IMR-90 (cell line): ENCODE data around the gene PMS1. TPM values are rescaled to one million over a fixed set of nuclear protein-coding genes. Genes with fewer than 3 reads are reported as not detected.

Experiments used
- ATAC-seq: fragments of 200-7000 bp; cut with Tn5 transposase; 2 replicates; pipeline ENCODE4 v1.9.1; 2020; ENCODE audit warnings: low read depth, mild to moderate bottlenecking, moderate library complexity
- BruUV-seq: library from RNA; stranded (reverse); fragments of 400-500 nt; replicated peaks from 2 replicates; lab custom pipeline; 2021; lab: Mats Ljungman, UMichigan
- CTCF ChIA-PET: fragments of 300-600 bp; formaldehyde crosslinking; extraction: SDS; loops from one replicate; lab custom pipeline; 2021; ENCODE audit warnings: antibody characterized with exemption; lab: Yijun Ruan, JAX
- POLR2A ChIA-PET: fragments of 300-600 bp; sonication (Branson Sonifier 250); formaldehyde crosslinking; loops from one replicate; lab custom pipeline; 2022; ENCODE audit warnings: antibody characterized with exemption; ENCODE audit not compliant: unreplicated experiment; lab: Charles Lee
- DNase-seq: peaks from one replicate; pipeline ENCODE4 v3.0.0; 2013
- H2AFZ ChIP-seq: replicated peaks from 2 replicates; pipeline ENCODE3; 2013; ENCODE audit warnings: low read length, mild to moderate bottlenecking; ENCODE audit not compliant: poor library complexity
- H2AK5ac ChIP-seq: 2 replicates; pipeline ENCODE4 v1.6.1; 2013; ENCODE audit warnings: low read depth, low read length, inconsistent platforms
- H2AK9ac ChIP-seq: replicated peaks from 2 replicates; pipeline ENCODE3; 2013; ENCODE audit warnings: mild to moderate bottlenecking, low read depth, low read length, moderate library complexity; ENCODE audit not compliant: poor library complexity
- H2BK120ac ChIP-seq: 2 replicates; pipeline ENCODE4 v1.6.1; 2013; ENCODE audit warnings: low read depth, low read length, inconsistent platforms
- H2BK15ac ChIP-seq: 3 replicates; pipeline ENCODE4 v1.6.1; 2013; ENCODE audit warnings: low read depth, low read length, inconsistent platforms
- H2BK20ac ChIP-seq: 2 replicates; pipeline ENCODE4 v1.6.1; 2013; ENCODE audit warnings: low read depth, mild to moderate bottlenecking, inconsistent platforms, low read length, moderate library complexity
- H2BK5ac ChIP-seq: 2 replicates; pipeline ENCODE4 v1.6.1; 2013; ENCODE audit warnings: mild to moderate bottlenecking, low read depth, low read length, inconsistent platforms; ENCODE audit not compliant: poor library complexity, severe bottlenecking
- H3K14ac ChIP-seq: replicated peaks from 2 replicates; pipeline ENCODE4 v1.6.1; 2013; ENCODE audit warnings: low read depth, low read length, inconsistent platforms
- H3K18ac ChIP-seq: 2 replicates; pipeline ENCODE4 v1.6.1; 2013; ENCODE audit warnings: low read depth, low read length, control low read depth
- H3K23ac ChIP-seq: 2 replicates; pipeline ENCODE4 v1.6.1; 2013; ENCODE audit warnings: low read depth, low read length, inconsistent platforms
- H3K27ac ChIP-seq: 2 replicates; pipeline ENCODE4 v1.5.1; 2013; ENCODE audit warnings: mild to moderate bottlenecking, control low read depth, low read length; ENCODE audit not compliant: insufficient read depth
- H3K27me3 ChIP-seq: 2 replicates; pipeline ENCODE4 v1.6.1; 2013; ENCODE audit warnings: low read length; ENCODE audit not compliant: control insufficient read depth, insufficient read depth
- H3K36me3 ChIP-seq: 2 replicates; pipeline ENCODE4 v1.6.1; 2013; ENCODE audit warnings: low read length, mixed read lengths; ENCODE audit not compliant: control insufficient read depth, insufficient read depth
- H3K4ac ChIP-seq: 2 replicates; pipeline ENCODE4 v1.6.1; 2013; ENCODE audit warnings: low read depth, low read length, inconsistent platforms
- H3K4me1 ChIP-seq: 2 replicates; pipeline ENCODE4 v1.6.1; 2013; ENCODE audit warnings: low read length, mixed read lengths; ENCODE audit not compliant: control insufficient read depth, insufficient read depth
- H3K4me2 ChIP-seq: 2 replicates; pipeline ENCODE4 v1.6.1; 2013; ENCODE audit warnings: low read depth, mild to moderate bottlenecking, control low read depth, low read length, moderate library complexity
- H3K4me3 ChIP-seq: 2 replicates; pipeline ENCODE4 v1.5.1; 2013; ENCODE audit warnings: low read depth, mild to moderate bottlenecking, control low read depth, low read length, moderate library complexity; ENCODE audit not compliant: insufficient read depth
- H3K56ac ChIP-seq: 2 replicates; pipeline ENCODE4 v1.6.1; 2013; ENCODE audit warnings: low read length, inconsistent platforms; ENCODE audit not compliant: insufficient read depth; ENCODE audit errors: extremely low read depth
- H3K79me1 ChIP-seq, 2 experiments: 2 replicates each; pipeline ENCODE4 v1.6.1; 2013; ENCODE audit warnings: low read length in 2 of 2, inconsistent platforms in 1 of 2, low read depth in 1 of 2
- H3K9ac ChIP-seq: 2 replicates; pipeline ENCODE4 v1.6.1; 2013; ENCODE audit warnings: low read depth, low read length, control low read depth
- H3K9me1 ChIP-seq: 2 replicates; pipeline ENCODE4 v1.6.1; 2013; ENCODE audit warnings: low read length, inconsistent platforms; ENCODE audit not compliant: insufficient read depth
- H3K9me3 ChIP-seq: 2 replicates; pipeline ENCODE4 v1.6.1; 2013; ENCODE audit warnings: low read length; ENCODE audit not compliant: control insufficient read depth, insufficient read depth
- H4K20me1 ChIP-seq: 2 replicates; pipeline ENCODE4 v1.6.1; 2013; ENCODE audit warnings: low read length, inconsistent platforms; ENCODE audit not compliant: insufficient read depth
- H4K5ac ChIP-seq: 2 replicates; pipeline ENCODE4 v1.6.1; 2013; ENCODE audit warnings: mild to moderate bottlenecking, low read depth, low read length, control low read depth
- H4K8ac ChIP-seq, 2 experiments: 2 replicates each; pipeline ENCODE4 v1.6.1; 2013; ENCODE audit warnings: low read depth in 2 of 2, low read length in 2 of 2, control low read depth in 1 of 2, inconsistent platforms in 1 of 2
- H4K91ac ChIP-seq: 2 replicates; pipeline ENCODE4 v1.6.1; 2013; ENCODE audit warnings: low read depth, low read length, inconsistent platforms; ENCODE audit not compliant: insufficient read depth
- BHLHE40 ChIP-seq: fragments of 150-350 bp; IDR thresholded peaks from 2 replicates; pipeline ENCODE4 v1.6.1; 2016; ENCODE audit warnings: mild to moderate bottlenecking, low read depth, low read length
- CEBPB ChIP-seq: IDR thresholded peaks from 2 replicates; pipeline ENCODE4 v1.6.1; 2012; ENCODE audit warnings: low read depth, low read length, improper control_type of control experiment
- CHD1 ChIP-seq: IDR thresholded peaks from 2 replicates; pipeline ENCODE4 v1.6.1; 2012; ENCODE audit warnings: low read depth, low read length, improper control_type of control experiment
- ELK1 ChIP-seq: fragments of 150-350 bp; IDR thresholded peaks from 2 replicates; pipeline ENCODE4 v1.6.1; 2016; ENCODE audit warnings: low read depth, mild to moderate bottlenecking, low read length, moderate library complexity, borderline replicate concordance
- FOS ChIP-seq: fragments of 150-350 bp; IDR thresholded peaks from 2 replicates; pipeline ENCODE4 v1.6.1; 2016; ENCODE audit warnings: low read depth, low read length
- MAFK ChIP-seq: IDR thresholded peaks from 2 replicates; pipeline ENCODE4 v1.6.1; 2012; ENCODE audit warnings: low read depth, low read length, improper control_type of control experiment
- MAZ ChIP-seq: IDR thresholded peaks from 2 replicates; pipeline ENCODE4 v1.6.1; 2012; ENCODE audit warnings: low read depth, mild to moderate bottlenecking, low read length, improper control_type of control experiment, moderate library complexity, borderline replicate concordance
- MXI1 ChIP-seq: IDR thresholded peaks from 2 replicates; pipeline ENCODE4 v1.6.1; 2012; ENCODE audit warnings: low read depth, mild to moderate bottlenecking, low read length, moderate library complexity, borderline replicate concordance
- POLR2A ChIP-seq: IDR thresholded peaks from 2 replicates; pipeline ENCODE4 v1.6.1; 2012; ENCODE audit warnings: mild to moderate bottlenecking, low read depth, low read length
- RAD21 ChIP-seq: IDR thresholded peaks from 2 replicates; pipeline ENCODE4 v1.6.1; 2012; ENCODE audit warnings: low read length, improper control_type of control experiment
- RCOR1 ChIP-seq: IDR thresholded peaks from 2 replicates; pipeline ENCODE4 v1.6.1; 2012; ENCODE audit warnings: mild to moderate bottlenecking, low read length, improper control_type of control experiment; ENCODE audit not compliant: insufficient replicate concordance
- SMC3 ChIP-seq: fragments of 150-350 bp; IDR thresholded peaks from 2 replicates; pipeline ENCODE4 v1.6.1; 2016; ENCODE audit warnings: low read depth, mild to moderate bottlenecking, antibody characterized with exemption, low read length, moderate library complexity
- WGBS, 2 experiments: methylation state at CpG; one replicate each; pipeline versions ENCODE4 v1.1.5 to v1.1.7; 2013; ENCODE audit warnings: missing lambda C conversion rate in 2 of 2; ENCODE audit not compliant: insufficient read length in 1 of 2; ENCODE audit errors: extremely low coverage in 2 of 2; 5-methylcytosine and 5-hydroxymethylcytosine counted together
- dilution Hi-C: fragments of 300-500 bp; cut with HindIII; formaldehyde crosslinking; loops from one replicate; pipeline ENCODE4 v1.14.3; 2018; ENCODE audit warnings: low sequenced_read_pairs; ENCODE audit not compliant: unreplicated experiment
- in situ Hi-C: fragments of 300-500 bp; cut with MboI; formaldehyde crosslinking; loops from 3 replicates; pipeline ENCODE4 v1.14.3; 2019; ENCODE audit warnings: low sequenced_read_pairs, inconsistent platforms, mixed read lengths
- intact Hi-C: fragments of 100-400 bp; cut with micrococcal nuclease; formaldehyde crosslinking; loops from 2 replicates; pipeline ENCODE4 v1.10.0; 2022
- polyA plus RNA-seq, 3 experiments: library from polyadenylated mRNA; depleted of rRNA; stranded (reverse); fragments of >200 nt; gene quantifications; 2 replicates each; pipeline ENCODE4 v1.2.3, GENCODE V29; 2012; ENCODE audit warnings: low replicate concordance in 1 of 3
- total RNA-seq: library from RNA; depleted of rRNA; stranded (reverse); fragments of >200 nt; gene quantifications from 2 replicates; pipeline ENCODE4 v1.2.3, GENCODE V29; 2012
- TF ChIP-seq, protein P1 (sequence below): fragments of 150-350 bp; IDR thresholded peaks from 2 replicates; pipeline ENCODE4 v1.6.1; 2017; ENCODE audit warnings: mild to moderate bottlenecking, antibody characterized with exemption, low read length, low read depth
- TF ChIP-seq, protein P2 (sequence below): conservative IDR thresholded peaks from 2 replicates; pipeline ENCODE4 v1.5.1; 2012; ENCODE audit warnings: mild to moderate bottlenecking, low read depth, low read length, improper control_type of control experiment

The PMS1 gene
- total and polyA plus RNA-seq, 2 of the 4 experiments (the other 2 are of a cell fraction), result 8.1 to 10.6 TPM

- H4K8ac ChIP-seq, result no peak overlapping the region
- H3K4me3 ChIP-seq, result no peak overlapping the region
- dilution Hi-C loops (no loop called here), in situ Hi-C loops (no loop called here), intact Hi-C loops (no loop called here)
- H2BK5ac ChIP-seq, result no peak overlapping the region
- no peaks in the 10 kb centered on the region for H3K79me1 ChIP-seq
- WGBS, 2 experiments, result no CpG with 5 or more reads among the region's 2 CpGs
- no peak overlapping the region for H2AK9ac ChIP-seq
- H3K4ac ChIP-seq, result no peak overlapping the region
- POLR2A ChIA-PET, result no interaction called here
- no peak overlapping the region for H4K91ac ChIP-seq
- no peak overlapping the region for H2BK15ac ChIP-seq
- no peak overlapping the region for H2AK5ac ChIP-seq
- no peak overlapping the region for H3K23ac ChIP-seq
- CTCF ChIA-PET, result no interaction called here
- DNase-seq (no peak), ATAC-seq (no peak)
- no peak overlapping the region; the same call in 1 of the 2 replicates for H2BK20ac ChIP-seq
- no peaks in the 10 kb centered on the region for H3K9me1 ChIP-seq
- H4K20me1 ChIP-seq, result no peaks in the 10 kb centered on the region
- H3K9me3 ChIP-seq, result no peaks in the 10 kb centered on the region
- H3K4me2 ChIP-seq, result no peak overlapping the region
- H3K27me3 ChIP-seq, result no peaks in the 10 kb centered on the region
- H2BK120ac ChIP-seq, result no peak overlapping the region
- H3K14ac ChIP-seq, result no peak overlapping the region
- H3K36me3 ChIP-seq, result no peaks in the 10 kb centered on the region
- TF ChIP-seq, protein P1, sequence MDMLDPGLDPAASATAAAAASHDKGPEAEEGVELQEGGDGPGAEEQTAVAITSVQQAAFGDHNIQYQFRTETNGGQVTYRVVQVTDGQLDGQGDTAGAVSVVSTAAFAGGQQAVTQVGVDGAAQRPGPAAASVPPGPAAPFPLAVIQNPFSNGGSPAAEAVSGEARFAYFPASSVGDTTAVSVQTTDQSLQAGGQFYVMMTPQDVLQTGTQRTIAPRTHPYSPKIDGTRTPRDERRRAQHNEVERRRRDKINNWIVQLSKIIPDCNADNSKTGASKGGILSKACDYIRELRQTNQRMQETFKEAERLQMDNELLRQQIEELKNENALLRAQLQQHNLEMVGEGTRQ, result no peak
- TF ChIP-seq CHD1 (no peak), BHLHE40 (no peak), ELK1 (no peak), SMC3 (no peak), POLR2A (no peak), RCOR1 (no peak), MAZ (no peak), MXI1 (no peak), CEBPB (no peak), FOS (no peak), RAD21 (no peak), MAFK (no peak)
- TF ChIP-seq, protein P2, sequence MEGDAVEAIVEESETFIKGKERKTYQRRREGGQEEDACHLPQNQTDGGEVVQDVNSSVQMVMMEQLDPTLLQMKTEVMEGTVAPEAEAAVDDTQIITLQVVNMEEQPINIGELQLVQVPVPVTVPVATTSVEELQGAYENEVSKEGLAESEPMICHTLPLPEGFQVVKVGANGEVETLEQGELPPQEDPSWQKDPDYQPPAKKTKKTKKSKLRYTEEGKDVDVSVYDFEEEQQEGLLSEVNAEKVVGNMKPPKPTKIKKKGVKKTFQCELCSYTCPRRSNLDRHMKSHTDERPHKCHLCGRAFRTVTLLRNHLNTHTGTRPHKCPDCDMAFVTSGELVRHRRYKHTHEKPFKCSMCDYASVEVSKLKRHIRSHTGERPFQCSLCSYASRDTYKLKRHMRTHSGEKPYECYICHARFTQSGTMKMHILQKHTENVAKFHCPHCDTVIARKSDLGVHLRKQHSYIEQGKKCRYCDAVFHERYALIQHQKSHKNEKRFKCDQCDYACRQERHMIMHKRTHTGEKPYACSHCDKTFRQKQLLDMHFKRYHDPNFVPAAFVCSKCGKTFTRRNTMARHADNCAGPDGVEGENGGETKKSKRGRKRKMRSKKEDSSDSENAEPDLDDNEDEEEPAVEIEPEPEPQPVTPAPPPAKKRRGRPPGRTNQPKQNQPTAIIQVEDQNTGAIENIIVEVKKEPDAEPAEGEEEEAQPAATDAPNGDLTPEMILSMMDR, result no peak
- no peak overlapping the region for H3K9ac ChIP-seq
- no TSS peak for BruUV-seq
- H3K18ac ChIP-seq, result no peak overlapping the region
- no peak overlapping the region for H3K27ac ChIP-seq
- no peak overlapping the region for H3K56ac ChIP-seq
- H2AFZ ChIP-seq, result no peak overlapping the region
- H3K4me1 ChIP-seq, result no peaks in the 10 kb centered on the region
- no peak overlapping the region for H4K5ac ChIP-seq
Observed at GRCh38 chr2:189880429-189880828, 96.2 kb downstream of the PMS1 start.
